NCI-H146 (cell line): Measurements from ENCODE around the gene C9orf152.
A peak's percentile ranks its signal among the peaks of the same experiment; 100 is the strongest.

Experiments used
- DNase-seq: peaks from one replicate; lab custom pipeline; 2025; lab: John Stamatoyannopoulos, UW

Gene C9orf152

DNA sequence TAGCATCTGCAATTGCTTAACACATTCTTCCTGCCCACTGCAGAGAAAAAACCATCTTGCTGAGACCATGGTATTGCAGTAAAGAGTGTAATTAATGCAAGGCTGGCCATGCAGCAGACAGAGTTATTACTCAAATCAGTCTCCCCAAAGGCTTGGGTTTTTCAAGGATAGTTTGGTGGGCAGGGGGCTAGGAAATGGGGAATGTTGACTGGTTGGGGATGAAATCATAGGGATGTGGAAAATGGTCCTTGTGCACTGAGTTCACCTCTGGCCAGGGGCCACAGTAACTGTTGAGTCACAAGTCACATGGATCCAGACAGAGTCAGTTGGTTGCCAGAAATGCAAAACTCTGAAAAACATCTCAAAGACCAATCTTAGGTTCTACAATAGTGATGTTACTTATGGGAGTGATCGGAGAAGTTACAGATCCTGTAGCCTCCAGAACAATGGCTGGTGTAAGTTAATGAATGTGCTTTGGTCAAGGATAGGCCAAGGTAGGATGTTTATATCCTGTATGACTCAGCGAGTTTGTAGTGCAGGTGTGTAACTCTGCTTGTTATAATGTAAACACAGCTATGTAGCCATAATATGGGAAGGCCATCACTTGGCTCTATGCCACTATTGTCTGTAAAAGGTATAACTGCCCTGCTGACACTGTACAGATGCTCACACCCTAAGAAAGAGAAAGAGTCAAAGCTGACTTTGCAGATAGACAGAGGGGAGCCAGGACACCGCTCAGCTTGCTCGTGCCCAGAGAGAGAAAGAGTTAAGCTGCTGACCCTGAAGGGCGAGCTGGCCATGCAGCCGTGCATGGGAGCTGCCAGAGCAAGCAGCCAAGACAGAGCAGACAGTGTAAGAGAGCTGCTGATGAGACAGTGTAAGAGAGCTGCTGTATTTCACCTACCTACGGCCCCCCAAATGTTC, 27.2 kb downstream of the C9orf152 start:
- peak; percentile 0 for DNase-seq

DNA sequence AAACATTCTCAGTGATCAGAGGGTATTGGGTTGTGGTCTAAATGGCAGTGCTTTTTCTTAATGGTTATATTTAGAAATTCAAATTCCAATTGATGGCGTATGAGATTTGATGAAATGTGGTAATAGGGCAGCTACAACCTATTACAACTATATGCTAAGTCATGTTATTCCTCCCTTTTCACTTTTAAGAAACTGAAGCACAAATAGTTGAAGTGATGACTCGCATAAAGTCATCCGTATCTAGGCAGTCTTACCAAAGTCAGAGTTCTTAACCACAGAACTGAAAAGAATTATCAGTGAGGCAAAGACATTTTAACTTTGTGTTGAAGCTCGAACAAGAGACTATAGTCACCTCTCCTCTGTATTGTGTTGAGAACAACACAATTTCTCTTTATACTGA, 28.2 kb downstream of the C9orf152 start:
- no peak for DNase-seq

DNA sequence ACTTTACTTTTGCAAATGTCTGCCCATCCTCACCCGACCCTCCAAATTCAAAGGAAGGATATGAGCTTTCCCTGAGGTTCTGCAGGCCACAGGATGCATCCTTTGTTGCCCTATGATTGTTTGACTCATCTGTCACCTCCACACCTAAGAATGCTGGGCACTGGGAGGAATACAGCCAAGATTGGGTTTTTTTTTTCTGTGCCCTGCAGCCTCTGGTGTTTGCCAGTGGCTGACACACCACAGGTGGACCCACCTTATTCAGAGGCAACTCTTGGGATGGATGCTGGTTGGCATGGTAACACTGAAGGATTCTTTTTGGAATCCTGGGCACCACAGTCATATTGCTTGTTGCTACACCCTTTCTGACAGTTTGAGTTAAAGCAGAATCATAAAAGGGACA, 29.7 kb downstream of the C9orf152 start:
- no peak for DNase-seq

DNA sequence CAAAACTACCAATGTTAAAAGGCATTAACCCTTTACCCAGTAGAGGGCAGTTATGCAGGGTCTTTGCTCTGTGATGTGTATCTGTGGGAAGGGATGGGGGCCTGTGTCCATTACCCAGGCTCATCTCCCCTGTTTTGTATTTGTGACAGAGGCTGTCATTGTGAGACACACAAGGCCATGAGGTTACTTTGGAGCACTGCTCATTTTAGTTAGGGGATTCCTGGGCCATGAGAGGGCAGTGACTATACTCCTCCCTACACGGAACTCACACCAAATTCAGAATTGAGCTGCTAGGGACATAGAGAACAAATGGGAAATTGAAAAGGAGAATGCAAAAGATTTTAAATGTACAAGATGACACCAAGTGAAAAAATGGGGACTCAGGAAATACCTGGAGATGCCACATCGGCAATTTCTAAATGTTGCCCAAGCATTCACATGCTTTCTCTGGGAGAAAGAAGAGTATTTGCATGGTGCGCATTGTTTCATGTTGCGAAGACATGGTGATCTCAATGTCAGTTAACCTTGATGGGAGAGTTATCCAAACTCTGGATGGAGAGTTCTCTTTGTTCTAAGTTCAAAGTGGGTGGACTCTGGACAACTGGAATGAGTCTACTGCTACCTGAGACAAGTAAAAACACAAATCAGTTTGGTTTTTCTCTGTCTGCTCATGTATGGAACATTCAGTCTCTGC, 32.5 kb downstream of the C9orf152 start:
- no peak for DNase-seq

DNA sequence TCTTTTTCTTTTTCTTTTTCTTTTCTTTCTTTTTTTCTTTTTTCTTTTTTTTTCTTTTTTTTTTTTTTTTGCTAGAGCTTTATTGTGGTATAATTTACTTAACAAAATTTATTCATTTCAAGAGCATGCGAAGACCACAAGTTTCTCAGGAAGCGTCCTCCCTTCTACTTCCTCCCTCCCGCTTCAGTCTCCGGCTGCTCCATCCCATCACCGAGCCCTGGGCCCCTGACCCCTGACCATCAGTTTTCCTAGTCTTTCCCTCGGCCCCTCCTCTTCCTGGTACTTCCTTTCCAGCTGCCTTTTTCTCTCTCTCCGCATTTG, 34.7 kb downstream of the C9orf152 start:
- DNase-seq, result no peak

DNA sequence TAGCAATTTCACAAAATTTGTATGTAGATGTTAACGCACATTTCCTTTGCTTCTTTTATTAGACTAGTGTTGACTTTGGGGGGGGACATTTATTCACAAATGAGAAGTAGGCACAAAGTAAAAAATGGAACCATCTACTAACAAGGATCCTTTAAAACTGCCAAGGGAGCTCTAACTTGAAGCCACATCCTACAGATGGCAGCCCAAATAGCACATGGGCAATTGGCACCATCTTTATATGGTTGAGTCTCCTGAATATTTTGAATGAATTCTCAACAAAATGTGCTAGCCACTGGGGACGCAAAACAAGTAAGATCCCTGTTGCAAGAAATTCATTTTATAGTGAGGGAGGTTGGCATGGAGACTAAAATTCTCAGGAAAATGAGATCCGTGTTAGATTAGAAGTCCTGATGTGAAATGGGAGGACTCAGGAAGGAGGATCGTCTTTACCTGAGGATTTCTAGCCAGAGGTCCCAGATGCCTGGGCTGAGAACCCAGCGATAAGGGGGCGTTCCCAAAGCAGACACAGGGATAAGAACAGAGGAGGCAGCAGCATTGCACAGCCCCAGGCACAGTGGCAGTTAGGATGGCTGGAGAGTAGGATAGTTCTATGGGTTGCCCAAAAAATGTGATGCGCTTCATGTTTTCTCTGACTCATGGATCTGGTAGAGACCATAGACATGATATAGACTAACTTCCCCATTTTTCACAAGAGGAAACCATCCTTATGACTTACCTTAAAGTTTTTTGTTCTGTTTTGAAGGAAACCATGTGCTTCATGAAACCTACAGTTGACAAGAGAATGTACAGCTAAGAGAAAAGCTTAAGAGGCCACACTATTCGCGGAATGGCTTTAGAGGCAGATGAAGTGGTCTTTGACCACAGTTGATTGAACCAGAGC, 37.4 kb downstream of the C9orf152 start:
- DNase-seq, result no peak

DNA sequence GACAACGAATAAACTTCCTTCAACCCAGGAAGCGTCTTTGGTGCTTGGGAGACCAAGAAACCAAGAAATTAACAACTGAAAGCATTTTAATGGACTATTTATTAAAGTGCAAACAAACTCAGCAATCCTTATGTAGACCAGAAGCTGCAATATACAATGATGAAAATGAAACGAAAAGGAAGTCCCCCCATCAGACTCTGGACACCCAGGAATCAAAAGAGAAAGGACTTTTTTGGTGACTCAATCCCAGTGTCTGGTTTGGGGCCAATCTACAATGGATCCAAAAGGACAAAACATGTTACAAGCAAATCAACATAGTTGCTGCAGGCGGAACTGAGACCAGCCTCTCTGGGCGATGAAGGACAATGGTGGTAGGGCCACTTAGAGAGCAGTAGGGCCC, 39.5 kb downstream of the C9orf152 start:
- no peak for DNase-seq

DNA sequence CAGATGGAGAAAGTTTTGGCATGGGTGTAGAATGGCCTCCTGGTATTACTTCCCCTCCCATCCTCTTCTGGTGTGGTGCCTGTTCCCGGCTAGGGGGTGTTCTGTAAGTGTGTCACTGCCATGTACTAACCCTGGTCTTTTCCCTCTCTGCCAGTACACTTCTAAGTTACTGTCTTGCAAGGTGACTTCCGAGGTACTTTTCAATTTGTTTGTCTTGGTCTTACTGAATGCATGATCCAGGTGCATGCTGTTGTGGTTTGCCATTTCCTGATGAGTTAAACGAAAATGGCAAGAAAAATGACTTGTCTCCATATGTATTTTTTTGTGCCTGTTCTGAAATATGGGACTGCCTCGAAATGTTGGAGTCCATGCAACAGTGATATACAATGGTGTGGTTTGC, 46.0 kb downstream of the C9orf152 start:
- DNase-seq, result no peak

DNA sequence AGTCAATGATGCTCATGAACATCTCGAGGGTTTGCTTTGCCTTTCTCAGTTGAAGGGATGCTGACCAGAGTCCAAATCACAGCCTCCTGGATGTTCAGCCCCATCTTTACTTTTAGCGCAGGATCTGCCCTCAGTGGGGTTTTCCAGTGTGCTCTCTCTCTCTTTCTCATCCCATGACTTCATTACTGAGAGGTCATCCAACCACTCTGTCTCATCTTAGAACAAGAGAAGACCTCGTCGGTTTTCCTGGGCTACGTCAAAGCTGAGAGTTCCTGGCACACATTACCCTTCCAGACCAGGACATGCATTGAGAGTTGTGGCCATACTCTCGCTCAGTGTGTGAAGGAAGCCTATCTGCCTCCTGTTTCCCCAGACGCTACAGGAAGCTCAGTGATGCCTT, 47.3 kb downstream of the C9orf152 start:
- no peak for DNase-seq

DNA sequence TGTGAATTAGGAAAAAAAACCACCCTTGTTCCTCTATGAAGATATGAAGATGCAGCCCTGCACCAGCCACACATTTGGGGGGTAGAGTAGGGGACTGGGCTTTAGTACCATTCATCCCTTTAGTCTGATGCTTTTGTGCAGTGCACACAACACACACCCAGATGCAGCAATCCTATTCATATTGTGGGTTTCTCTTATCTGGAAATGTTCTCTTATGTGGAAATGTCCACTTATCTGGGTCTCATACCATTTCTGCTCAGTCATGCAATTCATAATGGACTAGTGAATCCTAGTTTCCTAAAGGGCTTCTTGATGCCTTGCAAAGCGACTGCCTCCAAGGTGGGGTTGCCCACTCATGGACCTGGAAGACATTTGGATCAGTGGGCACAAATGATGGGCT, 47.8 kb downstream of the C9orf152 start:
- no peak for DNase-seq

DNA sequence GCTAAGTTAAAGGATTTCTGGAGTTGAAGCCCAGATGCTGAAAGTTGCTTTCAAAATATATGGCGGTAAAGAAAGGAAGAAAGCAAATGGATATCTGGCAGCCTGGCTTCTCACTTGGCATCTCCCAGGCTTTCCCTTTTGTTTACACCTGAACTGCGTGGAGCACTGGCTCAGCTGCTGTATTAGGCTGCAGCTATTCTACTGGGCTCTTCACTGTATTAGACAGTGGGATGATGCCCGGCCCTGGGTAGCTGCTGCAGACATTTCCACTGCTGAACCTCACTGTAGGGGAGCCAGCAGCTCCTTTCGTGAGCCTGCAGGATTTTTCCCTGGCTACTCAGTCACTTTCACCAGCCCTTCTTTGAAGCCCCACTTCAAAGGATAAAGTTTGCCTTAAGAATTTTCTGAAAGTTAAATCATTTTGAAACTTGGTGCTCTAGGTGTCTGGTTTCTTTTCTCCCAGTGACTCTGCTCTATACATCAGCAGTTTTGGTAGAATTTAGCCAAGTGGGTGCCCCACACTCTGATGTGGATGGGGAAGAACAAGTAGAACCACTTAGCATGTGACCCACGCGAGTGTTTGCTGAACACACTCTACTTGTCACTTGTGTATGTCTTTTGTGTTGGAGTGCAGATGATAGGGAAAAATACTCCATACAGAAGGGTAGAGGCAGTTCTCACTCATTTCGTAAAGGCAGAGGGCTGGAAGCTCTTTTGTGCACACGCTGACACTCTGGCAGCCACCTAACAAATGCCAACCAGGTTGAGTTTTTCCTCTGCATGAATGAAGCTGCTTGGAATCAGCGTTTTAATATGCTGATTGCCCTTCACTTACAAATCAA, 49.9 kb downstream of the C9orf152 start:
- no peak for DNase-seq

DNA sequence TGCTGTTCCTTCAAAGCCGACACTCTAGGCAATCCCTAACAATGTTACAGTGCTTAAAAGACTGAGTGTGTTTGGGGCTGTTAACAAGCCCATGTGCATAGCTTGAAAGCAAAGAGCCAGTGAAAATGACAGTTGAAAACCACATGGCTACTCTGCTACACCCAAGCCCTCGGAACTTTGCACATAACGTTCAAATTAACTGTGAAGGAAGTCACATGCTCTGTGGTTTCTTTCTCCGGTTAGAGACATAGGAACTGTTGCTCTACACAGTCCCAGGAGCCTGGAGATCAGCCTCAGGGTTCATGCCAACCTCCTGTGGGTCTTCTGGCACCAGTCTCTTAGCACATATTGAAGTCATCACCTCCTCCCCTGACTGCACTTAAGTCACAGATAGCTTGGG, 51.1 kb downstream of the C9orf152 start:
- no peak for DNase-seq

DNA sequence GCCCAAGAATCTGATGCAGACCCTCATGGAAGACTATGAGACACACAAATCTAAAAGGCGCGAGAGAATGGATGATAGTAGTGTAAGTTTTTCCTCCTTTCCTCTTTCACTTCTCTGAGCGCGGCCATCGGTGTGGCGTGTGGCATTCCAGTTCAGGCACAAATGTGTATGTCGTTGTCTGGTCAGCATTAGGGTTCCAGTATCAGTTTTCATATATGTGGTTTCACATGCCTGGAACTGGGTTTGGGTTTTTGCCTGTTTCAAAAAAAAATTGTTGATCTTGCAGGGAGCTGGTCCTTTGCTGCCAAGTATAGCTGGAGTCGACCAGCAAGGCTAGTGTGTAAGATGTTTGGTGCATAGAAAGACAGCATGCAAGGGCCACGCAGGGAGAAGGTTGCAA, 51.5 kb downstream of the C9orf152 start:
- DNase-seq, result no peak

DNA sequence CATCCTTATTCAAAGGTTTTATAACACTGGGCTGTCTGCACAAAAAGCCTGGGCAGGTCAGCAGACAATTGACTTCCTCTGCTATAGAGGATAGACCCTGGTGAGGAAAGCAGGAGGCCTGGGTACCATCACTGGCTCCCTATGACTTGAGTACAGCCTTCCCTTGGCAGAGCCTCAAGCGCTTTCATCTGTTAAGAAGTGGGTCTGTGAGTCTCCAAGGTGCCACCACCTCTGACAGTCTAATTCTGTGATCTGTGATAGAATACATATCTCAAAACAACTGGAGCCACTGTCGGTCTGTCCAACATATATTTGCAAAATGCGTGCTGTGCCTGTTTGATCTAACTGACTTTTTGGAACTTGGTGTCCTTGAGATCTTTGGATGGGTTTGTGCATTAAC, 52.2 kb downstream of the C9orf152 start:
- no peak for DNase-seq

DNA sequence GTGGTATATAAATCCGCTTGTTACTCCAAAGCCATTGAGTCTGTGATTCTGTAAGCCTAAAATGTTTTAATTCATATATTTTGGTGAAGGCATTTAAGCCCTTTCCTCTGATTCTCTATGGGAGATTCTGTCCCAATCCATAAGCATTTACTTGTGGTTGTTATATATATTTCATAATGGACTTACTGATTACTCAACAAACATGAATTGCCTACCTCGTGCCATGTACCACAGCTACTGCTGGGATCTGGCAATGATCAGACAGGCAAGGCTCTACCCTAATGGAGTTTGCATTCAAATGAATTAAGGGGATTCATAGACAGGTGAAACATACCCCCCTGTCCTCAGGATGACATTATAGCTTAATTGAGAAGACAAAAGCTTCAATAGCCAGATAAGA, 54.5 kb downstream of the C9orf152 start:
- no peak for DNase-seq

DNA sequence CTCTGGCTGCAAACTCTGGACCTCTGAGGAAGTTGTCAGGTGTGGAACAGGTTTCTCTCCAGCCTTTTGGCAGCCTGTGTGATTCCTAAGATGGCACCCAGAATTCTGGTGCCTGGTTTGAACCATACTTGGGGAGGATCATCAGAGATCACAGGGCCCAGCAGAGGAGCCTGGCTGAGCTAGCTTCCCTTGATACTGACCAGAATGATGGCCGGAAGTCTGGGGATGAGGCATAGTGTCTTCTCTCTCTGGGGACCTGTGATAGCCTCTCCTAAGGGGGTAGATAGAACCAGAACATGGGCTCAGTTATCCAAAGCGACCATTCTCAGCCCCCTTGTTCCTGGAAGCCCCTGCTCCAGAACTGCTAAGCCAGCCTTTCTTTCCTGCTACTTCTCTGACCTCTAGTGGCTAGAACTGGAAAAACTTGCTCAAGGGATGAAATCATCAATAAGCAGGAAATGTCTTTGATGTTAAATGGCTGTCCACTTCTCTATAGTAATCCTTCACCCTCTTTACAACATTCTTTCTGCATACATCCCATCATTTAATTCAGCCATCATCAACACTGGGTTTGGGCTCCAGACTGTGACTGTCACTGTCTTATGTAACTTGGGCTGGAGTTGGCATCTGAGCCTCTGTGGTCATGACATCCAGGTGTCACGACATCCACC, 55.1 kb downstream of the C9orf152 start:
- DNase-seq, result peak; percentile 27
